Ishikawa (cell line): Measurements from ENCODE around the gene ACOT8.

ENCODE experiments used
- CEBPB ChIP-seq: IDR thresholded peaks from 2 replicates; pipeline ENCODE4 v1.6.1; 2012
- CREB1 ChIP-seq: IDR thresholded peaks from 2 replicates; pipeline ENCODE4 v1.6.1; 2012; ENCODE audit warnings: low read depth
- EGR1 ChIP-seq: IDR thresholded peaks from 2 replicates; pipeline ENCODE4 v1.6.1; 2012
- EP300 ChIP-seq: IDR thresholded peaks from 2 replicates; pipeline ENCODE4 v1.6.1; 2012; ENCODE audit warnings: borderline replicate concordance
- FOXM1 ChIP-seq: IDR thresholded peaks from 2 replicates; pipeline ENCODE4 v1.6.1; 2012; ENCODE audit warnings: low read depth, borderline replicate concordance
- NFIC ChIP-seq: IDR thresholded peaks from 2 replicates; pipeline ENCODE4 v1.6.1; 2012
- RAD21 ChIP-seq: IDR thresholded peaks from 2 replicates; pipeline ENCODE4 v1.6.1; 2012; ENCODE audit warnings: low read depth
- TAF1 ChIP-seq: IDR thresholded peaks from 2 replicates; pipeline ENCODE4 v1.6.1; 2012; ENCODE audit warnings: low read depth, mild to moderate bottlenecking
- TCF12 ChIP-seq: IDR thresholded peaks from 2 replicates; pipeline ENCODE4 v1.6.1; 2012; ENCODE audit warnings: low read depth
- TEAD4 ChIP-seq: IDR thresholded peaks from 2 replicates; pipeline ENCODE4 v1.6.1; 2012
- YY1 ChIP-seq: IDR thresholded peaks from 2 replicates; pipeline ENCODE4 v1.6.1; 2012; ENCODE audit warnings: low read depth
- ZBTB7A ChIP-seq: IDR thresholded peaks from 2 replicates; pipeline ENCODE4 v1.6.1; 2012; ENCODE audit warnings: low read depth
- TF ChIP-seq, protein P1 (sequence below): IDR thresholded peaks from 2 replicates; pipeline ENCODE4 v1.6.1; 2012
- TF ChIP-seq, protein P2 (sequence below): IDR thresholded peaks from 2 replicates; pipeline ENCODE4 v1.6.1; 2012; ENCODE audit warnings: low read depth, mild to moderate bottlenecking
- TF ChIP-seq, protein P3 (sequence below): IDR thresholded peaks from 2 replicates; pipeline ENCODE4 v1.6.1; 2012

Gene ACOT8

DNA sequence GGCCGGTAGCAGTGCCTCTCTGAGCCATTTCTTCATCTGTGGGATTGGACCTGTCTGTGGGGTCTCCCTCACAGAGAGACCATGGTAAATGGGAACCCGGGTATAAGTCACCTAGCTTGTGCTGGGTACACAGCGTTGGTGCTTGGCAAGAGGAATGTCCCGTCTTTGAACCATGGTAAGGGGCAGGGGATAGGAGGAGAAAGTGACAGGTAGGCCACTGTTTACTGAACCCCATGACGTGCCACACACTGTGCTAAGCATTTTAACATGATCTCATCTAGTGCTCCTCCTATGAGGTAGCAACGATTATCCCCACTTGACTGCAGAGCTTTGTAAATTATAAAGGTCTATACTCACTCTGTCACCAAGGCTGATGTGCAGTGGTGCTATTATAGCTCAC, 29.5 kb downstream of the ACOT8 start:
- TF ChIP-seq TAF1 = no peak
- TF ChIP-seq, protein P1, sequence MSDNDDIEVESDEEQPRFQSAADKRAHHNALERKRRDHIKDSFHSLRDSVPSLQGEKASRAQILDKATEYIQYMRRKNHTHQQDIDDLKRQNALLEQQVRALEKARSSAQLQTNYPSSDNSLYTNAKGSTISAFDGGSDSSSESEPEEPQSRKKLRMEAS = no peak

DNA sequence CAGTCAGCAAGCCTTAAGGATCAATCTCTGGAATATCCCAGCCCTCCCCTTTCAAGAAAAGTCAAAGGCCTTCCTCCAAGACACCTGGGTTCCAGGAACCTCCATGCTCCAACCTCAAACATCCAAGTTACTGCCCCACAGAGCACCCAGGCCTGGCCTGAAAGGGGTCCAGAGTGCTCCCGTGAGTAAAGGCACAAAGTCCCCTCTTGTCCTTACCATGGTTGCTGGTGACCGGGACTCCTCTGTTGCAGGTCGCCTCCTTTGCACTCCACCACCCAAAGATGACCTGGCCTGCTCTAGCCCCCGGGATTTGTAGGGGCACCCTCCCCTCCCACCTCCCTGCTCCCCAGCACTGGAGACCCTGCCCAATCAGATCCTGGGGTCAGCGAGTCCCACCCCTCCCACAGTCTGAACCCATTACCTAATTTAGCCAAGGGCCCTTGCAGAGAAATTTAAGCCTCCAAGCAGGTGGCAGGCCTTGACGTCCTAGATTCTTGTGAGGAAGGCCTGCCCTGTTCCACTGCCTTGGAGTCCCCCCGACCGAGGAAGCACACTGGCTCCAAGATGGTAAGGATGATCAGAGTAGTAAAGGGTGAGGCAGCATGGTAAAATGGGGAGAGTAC, 30.1 kb downstream of the ACOT8 start, which contains the start of gene TNNC2:
Gene TNNC2, minus strand, starts transcription at position 283 of the 623 bp plus-strand sequence. Its CDS starts 64 bp downstream, at position 219.
- TF ChIP-seq, protein P2, sequence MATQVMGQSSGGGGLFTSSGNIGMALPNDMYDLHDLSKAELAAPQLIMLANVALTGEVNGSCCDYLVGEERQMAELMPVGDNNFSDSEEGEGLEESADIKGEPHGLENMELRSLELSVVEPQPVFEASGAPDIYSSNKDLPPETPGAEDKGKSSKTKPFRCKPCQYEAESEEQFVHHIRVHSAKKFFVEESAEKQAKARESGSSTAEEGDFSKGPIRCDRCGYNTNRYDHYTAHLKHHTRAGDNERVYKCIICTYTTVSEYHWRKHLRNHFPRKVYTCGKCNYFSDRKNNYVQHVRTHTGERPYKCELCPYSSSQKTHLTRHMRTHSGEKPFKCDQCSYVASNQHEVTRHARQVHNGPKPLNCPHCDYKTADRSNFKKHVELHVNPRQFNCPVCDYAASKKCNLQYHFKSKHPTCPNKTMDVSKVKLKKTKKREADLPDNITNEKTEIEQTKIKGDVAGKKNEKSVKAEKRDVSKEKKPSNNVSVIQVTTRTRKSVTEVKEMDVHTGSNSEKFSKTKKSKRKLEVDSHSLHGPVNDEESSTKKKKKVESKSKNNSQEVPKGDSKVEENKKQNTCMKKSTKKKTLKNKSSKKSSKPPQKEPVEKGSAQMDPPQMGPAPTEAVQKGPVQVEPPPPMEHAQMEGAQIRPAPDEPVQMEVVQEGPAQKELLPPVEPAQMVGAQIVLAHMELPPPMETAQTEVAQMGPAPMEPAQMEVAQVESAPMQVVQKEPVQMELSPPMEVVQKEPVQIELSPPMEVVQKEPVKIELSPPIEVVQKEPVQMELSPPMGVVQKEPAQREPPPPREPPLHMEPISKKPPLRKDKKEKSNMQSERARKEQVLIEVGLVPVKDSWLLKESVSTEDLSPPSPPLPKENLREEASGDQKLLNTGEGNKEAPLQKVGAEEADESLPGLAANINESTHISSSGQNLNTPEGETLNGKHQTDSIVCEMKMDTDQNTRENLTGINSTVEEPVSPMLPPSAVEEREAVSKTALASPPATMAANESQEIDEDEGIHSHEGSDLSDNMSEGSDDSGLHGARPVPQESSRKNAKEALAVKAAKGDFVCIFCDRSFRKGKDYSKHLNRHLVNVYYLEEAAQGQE = no peak
- TF ChIP-seq TCF12 = no peak
- no peak for TF ChIP-seq EP300
- TF ChIP-seq YY1 = no peak
- no peak for TF ChIP-seq ZBTB7A
- TF ChIP-seq CREB1 = no peak
- no peak for TF ChIP-seq EGR1
- no peak for TF ChIP-seq TEAD4
- TF ChIP-seq, protein P3, sequence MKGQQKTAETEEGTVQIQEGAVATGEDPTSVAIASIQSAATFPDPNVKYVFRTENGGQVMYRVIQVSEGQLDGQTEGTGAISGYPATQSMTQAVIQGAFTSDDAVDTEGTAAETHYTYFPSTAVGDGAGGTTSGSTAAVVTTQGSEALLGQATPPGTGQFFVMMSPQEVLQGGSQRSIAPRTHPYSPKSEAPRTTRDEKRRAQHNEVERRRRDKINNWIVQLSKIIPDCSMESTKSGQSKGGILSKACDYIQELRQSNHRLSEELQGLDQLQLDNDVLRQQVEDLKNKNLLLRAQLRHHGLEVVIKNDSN = no peak
- no peak for TF ChIP-seq FOXM1
- no peak for TF ChIP-seq RAD21
- no peak for TF ChIP-seq TAF1
- TF ChIP-seq, protein P1 = no peak
- TF ChIP-seq NFIC = no peak
- no peak for TF ChIP-seq CEBPB

DNA sequence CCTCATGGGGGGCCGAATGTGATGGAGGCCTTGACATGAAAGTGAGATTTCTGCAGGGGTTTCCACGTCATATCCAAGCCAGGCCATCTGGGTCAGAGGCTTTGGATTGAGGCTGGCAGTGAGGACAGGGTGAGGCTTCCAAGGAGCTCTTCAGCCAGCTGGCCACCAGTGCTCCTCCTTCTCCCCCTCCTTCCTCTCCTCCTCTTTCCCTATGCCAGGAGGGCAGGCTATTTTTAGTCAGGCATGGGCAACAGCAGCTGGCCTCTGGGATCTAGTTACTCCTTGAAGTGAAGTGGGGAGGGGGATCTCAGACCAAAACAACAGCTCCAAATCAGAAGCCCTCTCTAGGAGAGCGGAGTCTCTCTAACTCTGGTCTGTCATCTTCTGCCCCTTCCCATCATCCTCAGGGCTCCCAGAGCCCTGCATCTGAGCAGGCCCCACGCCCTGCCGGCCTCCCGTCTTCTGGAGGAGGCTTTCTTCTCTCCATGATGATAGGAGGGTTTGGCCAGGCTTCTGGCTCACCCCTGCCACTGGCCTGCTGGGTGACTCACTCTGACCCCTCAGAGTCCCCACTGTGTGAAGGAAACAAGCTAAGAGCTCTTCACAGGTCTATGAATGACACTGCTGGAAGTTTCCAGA, 30.7 kb downstream of the ACOT8 start:
- TF ChIP-seq EGR1 (no peak), TAF1 (no peak), TEAD4 (no peak), CEBPB (no peak), FOXM1 (no peak), RAD21 (no peak), NFIC (no peak), ZBTB7A (no peak)
- TF ChIP-seq, protein P1 = no peak
- TF ChIP-seq, protein P2 = no peak
- TF ChIP-seq, protein P3 = no peak

DNA sequence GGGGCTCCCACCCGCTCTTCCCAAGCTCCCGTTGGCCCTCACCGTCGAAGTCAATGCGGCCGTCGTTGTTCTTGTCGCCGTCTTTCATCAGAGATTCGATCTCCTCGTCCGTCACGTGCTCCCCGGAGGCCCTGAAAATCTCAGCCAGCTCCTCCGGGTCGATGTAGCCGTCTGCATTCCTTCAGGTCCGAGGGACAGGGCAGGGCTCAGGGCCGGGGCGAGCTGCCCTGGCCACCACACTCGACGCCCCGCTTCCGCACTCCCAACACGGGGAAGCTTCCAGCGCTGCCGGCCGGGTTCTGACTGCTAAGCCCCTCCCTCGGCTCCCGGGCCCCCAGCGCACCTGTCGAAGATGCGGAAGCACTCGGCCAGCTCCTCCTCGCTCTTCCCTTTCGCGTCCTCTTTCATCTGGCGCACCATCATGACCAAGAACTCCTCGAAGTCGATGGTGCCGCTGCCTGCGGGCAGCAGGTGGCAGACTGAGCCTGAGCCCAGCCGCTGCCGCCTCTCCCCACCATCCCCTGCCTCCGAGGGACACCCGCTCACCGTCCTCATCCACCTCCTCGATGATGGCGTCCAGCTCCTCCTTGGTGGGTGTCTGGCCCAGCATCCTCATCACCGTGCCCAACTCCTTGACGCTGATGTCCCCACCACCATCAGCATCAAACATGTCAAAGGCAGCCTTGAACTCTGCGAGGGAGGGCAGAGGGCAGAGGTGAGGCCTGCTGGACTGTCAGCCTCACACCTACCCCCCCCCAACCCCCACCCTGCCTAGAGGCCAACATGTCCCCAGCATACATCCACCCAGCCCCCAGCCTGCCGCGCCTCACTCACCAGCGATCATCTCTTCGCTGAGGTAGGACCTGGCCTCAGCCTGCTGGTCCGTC, 33.0 kb downstream of the ACOT8 start:
- TF ChIP-seq ZBTB7A (no peak), RAD21 (peak; percentile 39; the same call in 1 of the 2 replicates)

DNA sequence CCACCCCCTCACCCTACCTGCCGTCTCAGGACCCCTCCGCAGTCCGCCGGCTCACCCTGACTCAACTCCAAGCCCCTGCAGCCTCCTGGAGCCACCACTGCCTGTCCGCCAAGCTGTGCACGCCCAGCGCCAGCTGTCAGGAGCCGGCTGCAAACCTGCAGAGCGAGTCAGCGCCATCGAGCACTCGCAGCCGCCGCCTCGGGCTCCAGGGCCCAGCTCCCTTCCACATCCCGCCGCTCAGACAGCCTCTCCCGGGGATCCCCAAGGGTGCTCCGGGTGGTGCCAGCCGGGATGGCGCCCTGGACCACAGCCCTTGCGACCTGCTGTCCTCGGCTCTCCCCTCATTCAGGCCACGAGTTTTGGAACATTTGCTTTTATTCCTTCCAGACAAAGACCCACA, 34.3 kb downstream of the ACOT8 start:
- TF ChIP-seq EGR1 = no peak
- no peak for TF ChIP-seq ZBTB7A
- TF ChIP-seq TCF12 = no peak
- no peak for TF ChIP-seq RAD21
- TF ChIP-seq TAF1 = no peak
- no peak for TF ChIP-seq TEAD4
- no peak for TF ChIP-seq FOXM1
- no peak for TF ChIP-seq EP300
- TF ChIP-seq, protein P3 = no peak
- TF ChIP-seq, protein P1 = no peak
- TF ChIP-seq NFIC = no peak
- TF ChIP-seq CEBPB = no peak
- TF ChIP-seq, protein P2 = no peak
- TF ChIP-seq CREB1 = no peak
